Thyroid gland (tissue), 4 donors: Measurements from ENCODE around the gene TTC3.

ENCODE experiments used
- POLR2A ChIP-seq, 2 donors: fragments of 450-650 bp; IDR thresholded peaks; one replicate each; pipeline ENCODE4 v1.6.1; 2017; ENCODE audit warnings: antibody characterized with exemption in 2 of 2, mild to moderate bottlenecking in 2 of 2, moderate library complexity in 1 of 2
- TF ChIP-seq, protein P1 (sequence below), 6 experiments: fragments of 200-600 bp in 3 of 6; fragments of 450-650 bp in 3 of 6; sonication (generic) in 3 of 6; IDR thresholded peaks; one replicate each; pipeline ENCODE4 v1.5.1; 2016 to 2019; ENCODE audit warnings: antibody characterized with exemption in 6 of 6, mild to moderate bottlenecking in 2 of 6, inconsistent platforms in 1 of 6, moderate library complexity in 1 of 6

DNA sequence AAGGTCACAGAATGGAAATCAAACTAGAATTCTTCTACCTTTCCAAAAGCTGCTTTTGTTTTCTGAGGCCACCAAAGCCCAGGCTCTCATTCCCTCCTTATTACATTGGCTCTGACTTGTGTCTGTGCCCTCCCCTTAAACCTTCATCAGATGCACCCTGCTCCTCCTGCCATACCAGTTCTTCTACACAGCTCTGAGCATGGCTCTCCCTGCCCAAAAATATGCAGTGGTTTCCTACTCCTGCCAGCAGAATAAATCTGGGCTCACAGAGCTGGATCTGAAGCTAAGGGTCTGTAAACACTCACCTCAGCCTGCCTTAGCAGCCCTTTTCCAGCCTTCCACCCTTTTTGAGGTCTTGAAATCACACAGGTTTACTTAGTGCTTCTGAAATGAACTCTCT is 55.0 kb downstream of the TTC3 start:
- TF ChIP-seq, protein P1, sequence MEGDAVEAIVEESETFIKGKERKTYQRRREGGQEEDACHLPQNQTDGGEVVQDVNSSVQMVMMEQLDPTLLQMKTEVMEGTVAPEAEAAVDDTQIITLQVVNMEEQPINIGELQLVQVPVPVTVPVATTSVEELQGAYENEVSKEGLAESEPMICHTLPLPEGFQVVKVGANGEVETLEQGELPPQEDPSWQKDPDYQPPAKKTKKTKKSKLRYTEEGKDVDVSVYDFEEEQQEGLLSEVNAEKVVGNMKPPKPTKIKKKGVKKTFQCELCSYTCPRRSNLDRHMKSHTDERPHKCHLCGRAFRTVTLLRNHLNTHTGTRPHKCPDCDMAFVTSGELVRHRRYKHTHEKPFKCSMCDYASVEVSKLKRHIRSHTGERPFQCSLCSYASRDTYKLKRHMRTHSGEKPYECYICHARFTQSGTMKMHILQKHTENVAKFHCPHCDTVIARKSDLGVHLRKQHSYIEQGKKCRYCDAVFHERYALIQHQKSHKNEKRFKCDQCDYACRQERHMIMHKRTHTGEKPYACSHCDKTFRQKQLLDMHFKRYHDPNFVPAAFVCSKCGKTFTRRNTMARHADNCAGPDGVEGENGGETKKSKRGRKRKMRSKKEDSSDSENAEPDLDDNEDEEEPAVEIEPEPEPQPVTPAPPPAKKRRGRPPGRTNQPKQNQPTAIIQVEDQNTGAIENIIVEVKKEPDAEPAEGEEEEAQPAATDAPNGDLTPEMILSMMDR (IDR thresholded peaks at IDR 0.05) = no peak
- TF ChIP-seq POLR2A (IDR thresholded peaks at IDR 0.05) = no peak
